ENCODE results near the gene IGFBP1. TPM values are rescaled to one million over a fixed set of nuclear protein-coding genes. Genes with fewer than 3 reads are reported as not detected.

Gene IGFBP1
- polyA plus RNA-seq, 2 of the 4 experiments (the other 2 are of a cell fraction) = 4.4 to 8.4 TPM

DNA sequence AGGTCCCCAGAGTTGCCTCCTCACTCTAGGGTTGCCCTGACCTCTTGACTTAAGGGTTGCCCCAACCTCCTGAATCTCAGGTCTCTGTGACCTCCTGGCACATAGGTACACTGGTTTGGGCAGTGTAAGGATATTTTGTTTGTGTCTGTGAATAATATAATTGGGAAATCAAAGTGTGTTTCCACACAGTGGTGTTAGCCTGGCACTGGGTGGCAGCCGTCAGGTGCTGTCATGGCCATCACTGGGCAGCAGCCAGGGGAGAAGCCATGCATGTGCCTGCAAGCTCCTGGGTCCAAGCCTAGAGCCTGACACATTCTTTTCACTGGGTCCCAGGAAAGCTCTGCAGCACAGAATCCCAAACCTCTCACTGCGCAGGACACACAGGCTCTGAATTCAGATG lies 11.8 kb upstream of the IGFBP1 start:
- H3K4me3 ChIP-seq = no peak overlapping the region
- CTCF ChIA-PET = interaction anchor here (1.1 kb wide), 1 partner anchor 37 kb away, joined by 3 read pairs; no protein-coding TSS in a partner anchor
- H3K27ac ChIP-seq = peak overlapping the region in 1 of 2 experiments; percentile 3; a peak in 1 of 6 replicates
- POLR2A ChIA-PET = no interaction called here
- WGBS (ENCODE audit: missing lambda C conversion rate) = 92% methylated on average over 2 of the region's 2 CpGs
- no peak overlapping the region for H3K4me2 ChIP-seq
- no peak for TF ChIP-seq POLR2AphosphoS2 (conservative IDR thresholded peaks at IDR 0.05; ENCODE audit: low read length)
- TF ChIP-seq ATOH8 (CRISPR knock-in tag; IDR thresholded peaks at IDR 0.05; ENCODE audit: low read depth) = no peak
- no peak for TF ChIP-seq RNF2 (IDR thresholded peaks at IDR 0.05; ENCODE audit: borderline replicate concordance, low read depth)
- no peak for TF ChIP-seq NR3C1 (IDR thresholded peaks at IDR 0.05)
- no peak for TF ChIP-seq BCL3 (IDR thresholded peaks at IDR 0.05)
- no peak for TF ChIP-seq TP53 (CRISPR knock-in tag; IDR thresholded peaks at IDR 0.05)
- no peak for TF ChIP-seq POLR2A (IDR thresholded peaks at IDR 0.05; ENCODE audit: low read length)
- TF ChIP-seq RARB (CRISPR knock-in tag; IDR thresholded peaks at IDR 0.05) = no peak
- TF ChIP-seq CBX2 (IDR thresholded peaks at IDR 0.05; ENCODE audit: borderline replicate concordance, low read depth) = no peak
- no peak for TF ChIP-seq ZSCAN20 (CRISPR knock-in tag; IDR thresholded peaks at IDR 0.05)
- H3K9me3 ChIP-seq = peaks cover 14% of the 10 kb centered on the region; the same call in 2 of the 3 replicates
- ATAC-seq = no peak
- DNase-seq (ENCODE audit: low read depth in 1 of 2, low spot score in 1 of 2) = no peak
- no peak for FAIRE-seq
- peaks cover 16% of the 10 kb centered on the region for H3K4me1 ChIP-seq

DNA sequence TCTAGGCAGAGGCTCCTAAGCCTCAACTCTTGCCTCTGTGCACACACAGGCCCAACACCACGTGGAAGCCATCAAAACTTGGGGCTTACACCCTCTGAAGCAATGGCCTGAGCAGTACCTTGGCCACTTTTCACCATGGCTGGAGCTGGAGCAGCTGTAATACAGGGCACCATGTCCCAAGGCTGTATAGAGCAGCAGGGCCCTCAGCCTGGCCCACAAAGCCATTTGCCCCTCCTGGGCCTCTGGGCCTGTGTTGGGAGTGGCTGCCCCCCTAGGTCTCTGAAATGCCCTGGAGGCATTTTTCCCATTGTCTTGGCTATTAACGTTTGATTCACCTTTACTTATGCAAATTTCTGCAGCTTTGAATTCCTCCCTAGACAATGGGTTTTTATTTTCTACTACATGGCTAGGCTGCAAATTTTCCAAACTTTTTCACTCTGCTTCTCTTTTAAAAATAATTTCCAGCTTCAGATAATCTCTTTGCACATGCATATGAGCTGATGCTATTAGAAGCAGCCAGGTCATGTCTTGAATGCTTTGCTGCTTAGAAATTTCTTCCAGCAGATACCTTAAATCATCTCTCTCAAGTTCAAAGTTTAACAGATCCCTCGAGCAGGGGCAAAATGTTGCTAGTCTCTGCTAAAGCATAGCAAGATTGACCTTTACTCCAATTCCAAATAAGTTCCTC lies 9.7 kb upstream of the IGFBP1 start:
- DNase-seq (ENCODE audit: low read depth in 1 of 2, low spot score in 1 of 2) (no peak), ATAC-seq (no peak), FAIRE-seq (no peak)
- CTCF ChIA-PET = no interaction called here
- TF ChIP-seq CEBPB (IDR thresholded peaks at IDR 0.05) = no peak
- TF ChIP-seq, protein P1, sequence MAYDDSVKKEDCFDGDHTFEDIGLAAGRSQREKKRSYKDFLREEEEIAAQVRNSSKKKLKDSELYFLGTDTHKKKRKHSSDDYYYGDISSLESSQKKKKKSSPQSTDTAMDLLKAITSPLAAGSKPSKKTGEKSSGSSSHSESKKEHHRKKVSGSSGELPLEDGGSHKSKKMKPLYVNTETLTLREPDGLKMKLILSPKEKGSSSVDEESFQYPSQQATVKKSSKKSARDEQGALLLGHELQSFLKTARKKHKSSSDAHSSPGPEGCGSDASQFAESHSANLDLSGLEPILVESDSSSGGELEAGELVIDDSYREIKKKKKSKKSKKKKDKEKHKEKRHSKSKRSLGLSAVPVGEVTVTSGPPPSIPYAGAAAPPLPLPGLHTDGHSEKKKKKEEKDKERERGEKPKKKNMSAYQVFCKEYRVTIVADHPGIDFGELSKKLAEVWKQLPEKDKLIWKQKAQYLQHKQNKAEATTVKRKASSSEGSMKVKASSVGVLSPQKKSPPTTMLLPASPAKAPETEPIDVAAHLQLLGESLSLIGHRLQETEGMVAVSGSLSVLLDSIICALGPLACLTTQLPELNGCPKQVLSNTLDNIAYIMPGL (CRISPR knock-in tag; IDR thresholded peaks at IDR 0.05; ENCODE audit: borderline replicate concordance) = no peak
- TF ChIP-seq EHMT2 (IDR thresholded peaks at IDR 0.05; ENCODE audit: low read depth) = no peak
- no peak for TF ChIP-seq TP53 (CRISPR knock-in tag; IDR thresholded peaks at IDR 0.05)
- H3K27ac ChIP-seq = no peak overlapping the region
- POLR2A ChIA-PET = no interaction called here
- no peak overlapping the region for H3K4me3 ChIP-seq
- peaks cover 14% of the 10 kb centered on the region; the same call in 2 of the 3 replicates for H3K9me3 ChIP-seq
- H3K4me1 ChIP-seq = peaks cover 35% of the 10 kb centered on the region
- 21% methylated on average over 3 of the region's 3 CpGs for WGBS (ENCODE audit: missing lambda C conversion rate)
- H3K4me2 ChIP-seq = no peak overlapping the region

DNA sequence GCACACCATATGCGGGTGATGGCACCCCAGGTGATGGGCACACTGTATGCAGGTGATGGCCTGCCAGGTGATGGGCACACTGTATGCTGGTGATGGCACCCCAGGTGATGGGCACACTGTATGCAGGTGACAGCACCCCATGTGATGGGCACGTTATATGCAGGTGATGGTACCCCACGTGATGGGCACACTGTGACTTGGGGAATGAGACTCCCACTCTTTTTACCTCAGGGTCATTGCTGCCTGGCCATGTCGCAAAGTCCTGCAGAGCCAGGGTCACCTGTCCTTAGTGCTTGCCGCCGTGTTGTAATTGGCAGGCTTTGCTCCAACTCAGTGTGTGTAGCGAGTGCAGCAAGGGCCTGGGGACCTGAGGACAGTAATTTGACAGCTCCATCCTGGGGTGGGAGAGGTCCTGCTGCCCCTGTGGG lies 7.8 kb upstream of the IGFBP1 start:
- DNase-seq (ENCODE audit: low read depth in 1 of 2, low spot score in 1 of 2) (no peak), FAIRE-seq (no peak)
- TF ChIP-seq RCOR1 (IDR thresholded peaks at IDR 0.05; ENCODE audit: low read depth, low read length) (no peak), FOSL2 (IDR thresholded peaks at IDR 0.05) (no peak), FOSL2 (CRISPR knock-in tag; IDR thresholded peaks at IDR 0.05) (no peak), NR3C1 (IDR thresholded peaks at IDR 0.05) (no peak), HEYL (CRISPR knock-in tag; IDR thresholded peaks at IDR 0.05) (no peak), TP53 (CRISPR knock-in tag; IDR thresholded peaks at IDR 0.05) (no peak), BCL3 (IDR thresholded peaks at IDR 0.05) (no peak), FOSB (CRISPR knock-in tag; IDR thresholded peaks at IDR 0.05) (no peak), ZSCAN20 (CRISPR knock-in tag; IDR thresholded peaks at IDR 0.05) (no peak), ESRRA (IDR thresholded peaks at IDR 0.05; ENCODE audit: borderline replicate concordance, low read length) (no peak), PBX3 (IDR thresholded peaks at IDR 0.05) (no peak), JUN (IDR thresholded peaks at IDR 0.05) (no peak), RAD21 (conservative IDR thresholded peaks at IDR 0.05 in 1 of 2, IDR thresholded peaks at IDR 0.05 in 1 of 2) (no peak), CHD4 (IDR thresholded peaks at IDR 0.05; ENCODE audit: borderline replicate concordance) (no peak), ELK1 (IDR thresholded peaks at IDR 0.05; ENCODE audit: low read depth, low read length) (no peak)

More for the DNA sequence above, 7.8 kb upstream of the IGFBP1 start:
- peaks cover 43% of the 10 kb centered on the region for H3K4me1 ChIP-seq
- POLR2A ChIA-PET = no interaction called here
- CTCF ChIA-PET = no interaction called here
- H3K9me3 ChIP-seq = peaks cover 14% of the 10 kb centered on the region; the same call in 2 of the 3 replicates
- no peak overlapping the region for H3K4me3 ChIP-seq
- H3K27ac ChIP-seq = peak overlapping the region; percentile 86 to 89; a peak in 5 of 6 replicates
- no peak for ATAC-seq
- no peak overlapping the region for H3K4me2 ChIP-seq
- WGBS (ENCODE audit: missing lambda C conversion rate) = 62% methylated on average over 5 of the region's 7 CpGs
